IMR-90 (cell line): ENCODE measurements around the gene CRIP1. TPM values are rescaled to one million over a fixed set of nuclear protein-coding genes. Genes with fewer than 3 reads are reported as not detected.
A peak's percentile ranks its signal among the peaks of the same experiment; 100 is the strongest.

Experiments
- ATAC-seq: fragments of 200-7000 bp; cut with Tn5 transposase; 2 replicates; pipeline ENCODE4 v1.9.1; 2020; ENCODE audit warnings: low read depth, mild to moderate bottlenecking, moderate library complexity
- BruUV-seq: library from RNA; stranded (reverse); fragments of 400-500 nt; replicated peaks from 2 replicates; lab custom pipeline; 2021; lab: Mats Ljungman, UMichigan
- CTCF ChIA-PET: fragments of 300-600 bp; formaldehyde crosslinking; extraction: SDS; loops from one replicate; lab custom pipeline; 2021; ENCODE audit warnings: antibody characterized with exemption; lab: Yijun Ruan, JAX
- POLR2A ChIA-PET: fragments of 300-600 bp; sonication (Branson Sonifier 250); formaldehyde crosslinking; loops from one replicate; lab custom pipeline; 2022; ENCODE audit warnings: antibody characterized with exemption; ENCODE audit not compliant: unreplicated experiment; lab: Charles Lee
- DNase-seq: peaks from one replicate; pipeline ENCODE4 v3.0.0; 2013
- H2AFZ ChIP-seq: replicated peaks from 2 replicates; pipeline ENCODE3; 2013; ENCODE audit warnings: low read length, mild to moderate bottlenecking; ENCODE audit not compliant: poor library complexity
- H2AK5ac ChIP-seq: 2 replicates; pipeline ENCODE4 v1.6.1; 2013; ENCODE audit warnings: low read depth, low read length, inconsistent platforms
- H2AK9ac ChIP-seq: replicated peaks from 2 replicates; pipeline ENCODE3; 2013; ENCODE audit warnings: mild to moderate bottlenecking, low read depth, low read length, moderate library complexity; ENCODE audit not compliant: poor library complexity
- H2BK120ac ChIP-seq: 2 replicates; pipeline ENCODE4 v1.6.1; 2013; ENCODE audit warnings: low read depth, low read length, inconsistent platforms
- H2BK15ac ChIP-seq: 3 replicates; pipeline ENCODE4 v1.6.1; 2013; ENCODE audit warnings: low read depth, low read length, inconsistent platforms
- H2BK20ac ChIP-seq: 2 replicates; pipeline ENCODE4 v1.6.1; 2013; ENCODE audit warnings: low read depth, mild to moderate bottlenecking, inconsistent platforms, low read length, moderate library complexity
- H2BK5ac ChIP-seq: 2 replicates; pipeline ENCODE4 v1.6.1; 2013; ENCODE audit warnings: mild to moderate bottlenecking, low read depth, low read length, inconsistent platforms; ENCODE audit not compliant: poor library complexity, severe bottlenecking
- H3K14ac ChIP-seq: replicated peaks from 2 replicates; pipeline ENCODE4 v1.6.1; 2013; ENCODE audit warnings: low read depth, low read length, inconsistent platforms
- H3K18ac ChIP-seq: 2 replicates; pipeline ENCODE4 v1.6.1; 2013; ENCODE audit warnings: low read depth, low read length, control low read depth
- H3K23ac ChIP-seq: 2 replicates; pipeline ENCODE4 v1.6.1; 2013; ENCODE audit warnings: low read depth, low read length, inconsistent platforms
- H3K27ac ChIP-seq: 2 replicates; pipeline ENCODE4 v1.5.1; 2013; ENCODE audit warnings: mild to moderate bottlenecking, control low read depth, low read length; ENCODE audit not compliant: insufficient read depth
- H3K27me3 ChIP-seq: 2 replicates; pipeline ENCODE4 v1.6.1; 2013; ENCODE audit warnings: low read length; ENCODE audit not compliant: control insufficient read depth, insufficient read depth
- H3K36me3 ChIP-seq: 2 replicates; pipeline ENCODE4 v1.6.1; 2013; ENCODE audit warnings: low read length, mixed read lengths; ENCODE audit not compliant: control insufficient read depth, insufficient read depth
- H3K4ac ChIP-seq: 2 replicates; pipeline ENCODE4 v1.6.1; 2013; ENCODE audit warnings: low read depth, low read length, inconsistent platforms
- H3K4me1 ChIP-seq: 2 replicates; pipeline ENCODE4 v1.6.1; 2013; ENCODE audit warnings: low read length, mixed read lengths; ENCODE audit not compliant: control insufficient read depth, insufficient read depth
- H3K4me2 ChIP-seq: 2 replicates; pipeline ENCODE4 v1.6.1; 2013; ENCODE audit warnings: low read depth, mild to moderate bottlenecking, control low read depth, low read length, moderate library complexity
- H3K4me3 ChIP-seq: 2 replicates; pipeline ENCODE4 v1.5.1; 2013; ENCODE audit warnings: low read depth, mild to moderate bottlenecking, control low read depth, low read length, moderate library complexity; ENCODE audit not compliant: insufficient read depth
- H3K56ac ChIP-seq: 2 replicates; pipeline ENCODE4 v1.6.1; 2013; ENCODE audit warnings: low read length, inconsistent platforms; ENCODE audit not compliant: insufficient read depth; ENCODE audit errors: extremely low read depth
- H3K79me1 ChIP-seq, 2 experiments: 2 replicates each; pipeline ENCODE4 v1.6.1; 2013; ENCODE audit warnings: low read length in 2 of 2, inconsistent platforms in 1 of 2, low read depth in 1 of 2
- H3K9ac ChIP-seq: 2 replicates; pipeline ENCODE4 v1.6.1; 2013; ENCODE audit warnings: low read depth, low read length, control low read depth
- H3K9me1 ChIP-seq: 2 replicates; pipeline ENCODE4 v1.6.1; 2013; ENCODE audit warnings: low read length, inconsistent platforms; ENCODE audit not compliant: insufficient read depth
- H3K9me3 ChIP-seq: 2 replicates; pipeline ENCODE4 v1.6.1; 2013; ENCODE audit warnings: low read length; ENCODE audit not compliant: control insufficient read depth, insufficient read depth
- H4K20me1 ChIP-seq: 2 replicates; pipeline ENCODE4 v1.6.1; 2013; ENCODE audit warnings: low read length, inconsistent platforms; ENCODE audit not compliant: insufficient read depth
- H4K5ac ChIP-seq: 2 replicates; pipeline ENCODE4 v1.6.1; 2013; ENCODE audit warnings: mild to moderate bottlenecking, low read depth, low read length, control low read depth
- H4K8ac ChIP-seq, 2 experiments: 2 replicates each; pipeline ENCODE4 v1.6.1; 2013; ENCODE audit warnings: low read depth in 2 of 2, low read length in 2 of 2, control low read depth in 1 of 2, inconsistent platforms in 1 of 2
- H4K91ac ChIP-seq: 2 replicates; pipeline ENCODE4 v1.6.1; 2013; ENCODE audit warnings: low read depth, low read length, inconsistent platforms; ENCODE audit not compliant: insufficient read depth
- CHD1 ChIP-seq: IDR thresholded peaks from 2 replicates; pipeline ENCODE4 v1.6.1; 2012; ENCODE audit warnings: low read depth, low read length, improper control_type of control experiment
- CTCF ChIP-seq: conservative IDR thresholded peaks from 2 replicates; pipeline ENCODE4 v1.5.1; 2012; ENCODE audit warnings: mild to moderate bottlenecking, low read depth, low read length, improper control_type of control experiment
- FOS ChIP-seq: fragments of 150-350 bp; IDR thresholded peaks from 2 replicates; pipeline ENCODE4 v1.6.1; 2016; ENCODE audit warnings: low read depth, low read length
- MAZ ChIP-seq: IDR thresholded peaks from 2 replicates; pipeline ENCODE4 v1.6.1; 2012; ENCODE audit warnings: low read depth, mild to moderate bottlenecking, low read length, improper control_type of control experiment, moderate library complexity, borderline replicate concordance
- POLR2A ChIP-seq: IDR thresholded peaks from 2 replicates; pipeline ENCODE4 v1.6.1; 2012; ENCODE audit warnings: mild to moderate bottlenecking, low read depth, low read length
- RAD21 ChIP-seq: IDR thresholded peaks from 2 replicates; pipeline ENCODE4 v1.6.1; 2012; ENCODE audit warnings: low read length, improper control_type of control experiment
- SMC3 ChIP-seq: fragments of 150-350 bp; IDR thresholded peaks from 2 replicates; pipeline ENCODE4 v1.6.1; 2016; ENCODE audit warnings: low read depth, mild to moderate bottlenecking, antibody characterized with exemption, low read length, moderate library complexity
- WGBS, 2 experiments: methylation state at CpG; one replicate each; pipeline versions ENCODE4 v1.1.5 to v1.1.7; 2013; ENCODE audit warnings: missing lambda C conversion rate in 2 of 2; ENCODE audit not compliant: insufficient read length in 1 of 2; ENCODE audit errors: extremely low coverage in 2 of 2; 5-methylcytosine and 5-hydroxymethylcytosine counted together
- dilution Hi-C: fragments of 300-500 bp; cut with HindIII; formaldehyde crosslinking; loops from one replicate; pipeline ENCODE4 v1.14.3; 2018; ENCODE audit warnings: low sequenced_read_pairs; ENCODE audit not compliant: unreplicated experiment
- in situ Hi-C: fragments of 300-500 bp; cut with MboI; formaldehyde crosslinking; loops from 3 replicates; pipeline ENCODE4 v1.14.3; 2019; ENCODE audit warnings: low sequenced_read_pairs, inconsistent platforms, mixed read lengths
- intact Hi-C: fragments of 100-400 bp; cut with micrococcal nuclease; formaldehyde crosslinking; loops from 2 replicates; pipeline ENCODE4 v1.10.0; 2022
- polyA plus RNA-seq, 3 experiments: library from polyadenylated mRNA; depleted of rRNA; stranded (reverse); fragments of >200 nt; gene quantifications; 2 replicates each; pipeline ENCODE4 v1.2.3, GENCODE V29; 2012; ENCODE audit warnings: low replicate concordance in 1 of 3
- total RNA-seq: library from RNA; depleted of rRNA; stranded (reverse); fragments of >200 nt; gene quantifications from 2 replicates; pipeline ENCODE4 v1.2.3, GENCODE V29; 2012

CRIP1 gene
- total and polyA plus RNA-seq, 2 of the 4 experiments (the other 2 are of a cell fraction), result 0.21 TPM; not detected in 1

- Histone ChIP-seq H3K9me3 (no peaks in the 10 kb centered on the region), H3K56ac (no peak overlapping the region), H3K4me2 (peak overlapping the region; percentile 83), H3K14ac (0 out of 2 replicates have a peak overlapping the region, but pooled peaks have one; percentile 41), H3K27me3 (no peaks in the 10 kb centered on the region; the same call in 1 of the 2 replicates), H3K4me1 (peaks cover 9% of the 10 kb centered on the region; the same call in 1 of the 2 replicates), H2BK15ac (no peak overlapping the region), H3K4ac (peak overlapping the region; percentile 65), H3K27ac (peak overlapping the region; percentile 17; the same call in 1 of the 2 replicates), H3K23ac (no peak overlapping the region), H4K91ac (no peak overlapping the region; the same call in 1 of the 2 replicates), H4K20me1 (0 out of 2 replicates have a peak, but pooled peaks cover 3% of the 10 kb centered on the region), H3K79me1 (no peaks in the 10 kb centered on the region), H2AK5ac (peak overlapping the region; percentile 52; the same call in 1 of the 2 replicates), H3K9me1 (no peaks in the 10 kb centered on the region), H3K36me3 (no peaks in the 10 kb centered on the region), H2BK5ac (no peak overlapping the region), H2BK120ac (no peak overlapping the region), H2AFZ (peak overlapping the region; percentile 96), H3K18ac (no peak overlapping the region), H4K5ac (peak overlapping the region; percentile 53; the same call in 1 of the 2 replicates), H2BK20ac (no peak overlapping the region), H4K8ac (peak overlapping the region; percentile 87 to 88), H3K9ac (peak overlapping the region; percentile 48), H3K4me3 (peak overlapping the region; percentile 47), H2AK9ac (peak overlapping the region; percentile 81)
- ATAC-seq (peak; percentile 83), DNase-seq (peak; percentile 62)
- 10% methylated on average over 34 of the region's 67 CpGs; no CpG with 5 or more reads in 1 of the 2 experiments for WGBS, 2 experiments
- CTCF ChIA-PET, result interaction anchor here (1.0 kb wide), 1 partner anchor 19 kb away, joined by 3 read pairs; no protein-coding TSS in a partner anchor
- in situ Hi-C loops (no loop called here), intact Hi-C loops (loop anchor here (1.0 to 5.0 kb wide), 3 partner anchors 36 to 80 kb away; partner anchors contain the start of gene TEDC1), dilution Hi-C loops (no loop called here)
- POLR2A ChIA-PET, result no interaction called here
- TF ChIP-seq POLR2A (peak; percentile 42; the same call in 1 of the 2 replicates), CTCF (peak; percentile 94), MAZ (peak; percentile 48; the same call in 1 of the 2 replicates), SMC3 (peak; percentile 62), FOS (no peak), CHD1 (no peak), RAD21 (peak; percentile 88)
- no TSS peak for BruUV-seq
Observed at GRCh38 chr14:105527826-105528585, 41.3 kb downstream of the CRIP1 start.
